WTC11 (cell line): ENCODE results near the gene DNAJA4. TPM values are rescaled to one million over a fixed set of nuclear protein-coding genes. Genes with fewer than 3 reads are reported as not detected.

Experiments used
- ATAC-seq: fragments of 200-7000 bp; cut with Tn5 transposase; 2 replicates; pipeline ENCODE4 v1.10.0; 2021; ENCODE audit warnings: mild to moderate bottlenecking, moderate library complexity
- CTCF ChIA-PET: fragments of 300-600 bp; sonication (Branson Sonifier 250); formaldehyde crosslinking; loops from one replicate; lab custom pipeline; 2021; ENCODE audit warnings: antibody characterized with exemption; lab: Charles Lee
- POLR2A ChIA-PET: fragments of 350-600 bp; sonication (Branson Sonifier 250); formaldehyde crosslinking; loops from one replicate; lab custom pipeline; 2021; ENCODE audit warnings: antibody characterized with exemption; lab: Charles Lee
- DNase-seq: peaks from one replicate; pipeline ENCODE4 v3.0.0; 2021; ENCODE audit warnings: low spot score
- H3K27ac Mint-ChIP-seq: 2 replicates; pipeline ENCODE4 v1.8.0; 2021; ENCODE audit warnings: mixed read lengths
- H3K27me3 Mint-ChIP-seq: 2 replicates; pipeline ENCODE4 v1.8.0; 2021; ENCODE audit warnings: low read depth, mild to moderate bottlenecking, moderate library complexity, mixed read lengths
- H3K36me3 Mint-ChIP-seq: 2 replicates; pipeline ENCODE4 v1.8.0; 2021; ENCODE audit warnings: mixed read lengths
- H3K4me1 Mint-ChIP-seq: 2 replicates; pipeline ENCODE4 v1.8.0; 2022; ENCODE audit warnings: mixed read lengths
- H3K4me3 Mint-ChIP-seq: 2 replicates; pipeline ENCODE4 v1.8.0; 2021; ENCODE audit warnings: mild to moderate bottlenecking, moderate library complexity, mixed read lengths
- H3K9me3 Mint-ChIP-seq: 2 replicates; pipeline ENCODE4 v1.8.0; 2021; ENCODE audit warnings: mixed read lengths
- CBFB ChIP-seq: sonication (generic); formaldehyde crosslinking; IDR thresholded peaks from 2 replicates; pipeline ENCODE4 v1.8.1; 2022; ENCODE audit warnings: mild to moderate bottlenecking, low read depth, missing genetic modification reagents
- CREB1 ChIP-seq: sonication (generic); formaldehyde crosslinking; IDR thresholded peaks from 2 replicates; pipeline ENCODE4 v1.8.0; 2023; ENCODE audit warnings: mild to moderate bottlenecking, missing genetic modification reagents
- ELF4 ChIP-seq: sonication (generic); formaldehyde crosslinking; IDR thresholded peaks from 2 replicates; pipeline ENCODE4 v1.8.1; 2022; ENCODE audit warnings: low read depth, mild to moderate bottlenecking, moderate library complexity, missing genetic modification reagents
- FOXK1 ChIP-seq: sonication (generic); formaldehyde crosslinking; IDR thresholded peaks from 2 replicates; pipeline ENCODE4 v1.8.0; 2022; ENCODE audit warnings: mild to moderate bottlenecking, moderate library complexity, missing genetic modification reagents
- GABPB1 ChIP-seq: sonication (generic); formaldehyde crosslinking; IDR thresholded peaks from 2 replicates; pipeline ENCODE4 v1.8.1; 2023; ENCODE audit warnings: mild to moderate bottlenecking, missing genetic modification reagents
- GTF2I ChIP-seq: fragments of 250-450 bp; sonication (Bioruptor Pico); conservative IDR thresholded peaks from 2 replicates; pipeline ENCODE4 v1.4.0; 2021; ENCODE audit warnings: mild to moderate bottlenecking
- HMGA2 ChIP-seq: fragments of 250-450 bp; sonication (Bioruptor Pico); IDR thresholded peaks from 2 replicates; pipeline ENCODE4 v1.4.0; 2021; ENCODE audit warnings: mild to moderate bottlenecking, moderate library complexity
- JAZF1 ChIP-seq: fragments of 250-450 bp; sonication (Bioruptor Pico); IDR thresholded peaks from 2 replicates; pipeline ENCODE4 v1.9.0; 2021; ENCODE audit warnings: moderate library complexity, mild to moderate bottlenecking, inconsistent platforms
- KAT7 ChIP-seq: sonication (generic); formaldehyde crosslinking; IDR thresholded peaks from 2 replicates; pipeline ENCODE4 v1.8.1; 2023; ENCODE audit warnings: missing genetic modification reagents, mild to moderate bottlenecking, borderline replicate concordance
- MXD4 ChIP-seq: fragments of 250-450 bp; sonication (Bioruptor Pico); IDR thresholded peaks from 2 replicates; pipeline ENCODE4 v1.8.0; 2021; ENCODE audit warnings: mild to moderate bottlenecking, moderate library complexity, borderline replicate concordance
- MYBL2 ChIP-seq: sonication (generic); formaldehyde crosslinking; IDR thresholded peaks from 2 replicates; pipeline ENCODE4 v1.8.1; 2023; ENCODE audit warnings: mild to moderate bottlenecking, moderate library complexity, missing genetic modification reagents
- SMAD4 ChIP-seq: sonication (generic); formaldehyde crosslinking; IDR thresholded peaks from 2 replicates; pipeline ENCODE4 v1.8.0; 2022; ENCODE audit warnings: mild to moderate bottlenecking, missing genetic modification reagents
- SP1 ChIP-seq: sonication (generic); formaldehyde crosslinking; conservative IDR thresholded peaks from 2 replicates; pipeline ENCODE4 v1.8.1; 2022; ENCODE audit warnings: missing genetic modification reagents
- TEAD1 ChIP-seq: sonication (generic); formaldehyde crosslinking; IDR thresholded peaks from 2 replicates; pipeline ENCODE4 v1.8.0; 2022; ENCODE audit warnings: mild to moderate bottlenecking, missing genetic modification reagents
- ZBTB21 ChIP-seq: sonication (generic); formaldehyde crosslinking; IDR thresholded peaks from 2 replicates; pipeline ENCODE4 v1.8.1; 2023; ENCODE audit warnings: mild to moderate bottlenecking, missing genetic modification reagents, borderline replicate concordance
- ZNF232 ChIP-seq: sonication (generic); formaldehyde crosslinking; IDR thresholded peaks from 2 replicates; pipeline ENCODE4 v1.8.0; 2022; ENCODE audit warnings: mild to moderate bottlenecking, missing genetic modification reagents
- total RNA-seq: library from RNA; stranded (reverse); gene quantifications from 3 replicates; pipeline ENCODE4 v1.2.3, GENCODE V29; 2021
- TF ChIP-seq, protein P1 (sequence below): sonication (generic); formaldehyde crosslinking; IDR thresholded peaks from 2 replicates; pipeline ENCODE4 v1.8.1; 2023; ENCODE audit warnings: mild to moderate bottlenecking, missing genetic modification reagents
- TF ChIP-seq, protein P2 (sequence below): sonication (generic); formaldehyde crosslinking; IDR thresholded peaks from 2 replicates; pipeline ENCODE4 v1.8.1; 2023; ENCODE audit warnings: mild to moderate bottlenecking, moderate library complexity, missing genetic modification reagents
- TF ChIP-seq, protein P3 (sequence below): sonication (generic); formaldehyde crosslinking; IDR thresholded peaks from 2 replicates; pipeline ENCODE4 v1.8.0; 2023; ENCODE audit warnings: mild to moderate bottlenecking, missing genetic modification reagents
- TF ChIP-seq, protein P4 (sequence below): sonication (generic); formaldehyde crosslinking; IDR thresholded peaks from 2 replicates; pipeline ENCODE4 v1.8.1; 2023; ENCODE audit warnings: mild to moderate bottlenecking, missing genetic modification reagents, moderate library complexity
- TF ChIP-seq, protein P5 (sequence below): sonication (generic); formaldehyde crosslinking; IDR thresholded peaks from 2 replicates; pipeline ENCODE4 v1.8.1; 2022; ENCODE audit warnings: low read depth, missing genetic modification reagents, borderline replicate concordance
- TF ChIP-seq, protein P6 (sequence below): sonication (generic); formaldehyde crosslinking; IDR thresholded peaks from 2 replicates; pipeline ENCODE4 v1.8.1; 2022; ENCODE audit warnings: mild to moderate bottlenecking, missing genetic modification reagents, moderate library complexity, borderline replicate concordance
- TF ChIP-seq, protein P7 (sequence below): sonication (generic); formaldehyde crosslinking; IDR thresholded peaks from 2 replicates; pipeline ENCODE4 v1.8.0; 2022; ENCODE audit warnings: mild to moderate bottlenecking, missing genetic modification reagents
- TF ChIP-seq, protein P8 (sequence below): sonication (generic); formaldehyde crosslinking; IDR thresholded peaks from 2 replicates; pipeline ENCODE4 v1.8.1; 2023; ENCODE audit warnings: mild to moderate bottlenecking, missing genetic modification reagents, moderate library complexity

Gene DNAJA4
- total RNA-seq, 1 experiment from 2014 or later: 7.8 TPM

DNA sequence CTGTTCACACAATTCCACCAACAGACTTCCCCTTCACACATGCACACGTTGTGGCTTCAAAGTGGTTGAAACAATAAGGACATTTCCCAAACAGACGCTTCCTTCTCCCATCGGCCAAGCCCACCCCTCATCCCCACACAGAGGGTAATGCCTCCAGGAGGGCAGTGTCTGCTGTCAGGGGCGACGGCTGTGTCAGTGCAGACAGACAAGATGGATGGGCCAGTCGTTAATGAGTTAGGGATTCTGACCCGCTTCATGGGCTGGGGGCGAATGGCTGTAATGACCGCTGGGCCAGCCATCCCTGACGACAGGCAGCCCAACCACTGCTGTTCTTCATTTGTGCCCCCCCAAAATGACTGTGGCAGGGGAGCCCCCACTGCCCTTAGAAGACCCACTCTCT is 55.2 kb downstream of the DNAJA4 start:
- Mint-ChIP-seq H3K27ac (no peak overlapping the region), H3K36me3 (no peaks in the 10 kb centered on the region), H3K4me1 (peaks cover 55% of the 10 kb centered on the region), H3K4me3 (no peak overlapping the region), H3K27me3 (no peaks in the 10 kb centered on the region), H3K9me3 (no peaks in the 10 kb centered on the region)
- ChIA-PET CTCF (interaction anchor here (1.1 kb wide), 1 partner anchor 77 kb away, joined by 4 read pairs; no protein-coding TSS in a partner anchor), POLR2A (no interaction called here)
- ATAC-seq (no peak), DNase-seq (no peak)
- TF ChIP-seq, protein P1, sequence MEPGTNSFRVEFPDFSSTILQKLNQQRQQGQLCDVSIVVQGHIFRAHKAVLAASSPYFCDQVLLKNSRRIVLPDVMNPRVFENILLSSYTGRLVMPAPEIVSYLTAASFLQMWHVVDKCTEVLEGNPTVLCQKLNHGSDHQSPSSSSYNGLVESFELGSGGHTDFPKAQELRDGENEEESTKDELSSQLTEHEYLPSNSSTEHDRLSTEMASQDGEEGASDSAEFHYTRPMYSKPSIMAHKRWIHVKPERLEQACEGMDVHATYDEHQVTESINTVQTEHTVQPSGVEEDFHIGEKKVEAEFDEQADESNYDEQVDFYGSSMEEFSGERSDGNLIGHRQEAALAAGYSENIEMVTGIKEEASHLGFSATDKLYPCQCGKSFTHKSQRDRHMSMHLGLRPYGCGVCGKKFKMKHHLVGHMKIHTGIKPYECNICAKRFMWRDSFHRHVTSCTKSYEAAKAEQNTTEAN: no peak
- TF ChIP-seq, protein P2, sequence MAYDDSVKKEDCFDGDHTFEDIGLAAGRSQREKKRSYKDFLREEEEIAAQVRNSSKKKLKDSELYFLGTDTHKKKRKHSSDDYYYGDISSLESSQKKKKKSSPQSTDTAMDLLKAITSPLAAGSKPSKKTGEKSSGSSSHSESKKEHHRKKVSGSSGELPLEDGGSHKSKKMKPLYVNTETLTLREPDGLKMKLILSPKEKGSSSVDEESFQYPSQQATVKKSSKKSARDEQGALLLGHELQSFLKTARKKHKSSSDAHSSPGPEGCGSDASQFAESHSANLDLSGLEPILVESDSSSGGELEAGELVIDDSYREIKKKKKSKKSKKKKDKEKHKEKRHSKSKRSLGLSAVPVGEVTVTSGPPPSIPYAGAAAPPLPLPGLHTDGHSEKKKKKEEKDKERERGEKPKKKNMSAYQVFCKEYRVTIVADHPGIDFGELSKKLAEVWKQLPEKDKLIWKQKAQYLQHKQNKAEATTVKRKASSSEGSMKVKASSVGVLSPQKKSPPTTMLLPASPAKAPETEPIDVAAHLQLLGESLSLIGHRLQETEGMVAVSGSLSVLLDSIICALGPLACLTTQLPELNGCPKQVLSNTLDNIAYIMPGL: no peak
- no peak for TF ChIP-seq CREB1 (CRISPR knock-in tag)
- TF ChIP-seq TEAD1: no peak
- TF ChIP-seq, protein P3, sequence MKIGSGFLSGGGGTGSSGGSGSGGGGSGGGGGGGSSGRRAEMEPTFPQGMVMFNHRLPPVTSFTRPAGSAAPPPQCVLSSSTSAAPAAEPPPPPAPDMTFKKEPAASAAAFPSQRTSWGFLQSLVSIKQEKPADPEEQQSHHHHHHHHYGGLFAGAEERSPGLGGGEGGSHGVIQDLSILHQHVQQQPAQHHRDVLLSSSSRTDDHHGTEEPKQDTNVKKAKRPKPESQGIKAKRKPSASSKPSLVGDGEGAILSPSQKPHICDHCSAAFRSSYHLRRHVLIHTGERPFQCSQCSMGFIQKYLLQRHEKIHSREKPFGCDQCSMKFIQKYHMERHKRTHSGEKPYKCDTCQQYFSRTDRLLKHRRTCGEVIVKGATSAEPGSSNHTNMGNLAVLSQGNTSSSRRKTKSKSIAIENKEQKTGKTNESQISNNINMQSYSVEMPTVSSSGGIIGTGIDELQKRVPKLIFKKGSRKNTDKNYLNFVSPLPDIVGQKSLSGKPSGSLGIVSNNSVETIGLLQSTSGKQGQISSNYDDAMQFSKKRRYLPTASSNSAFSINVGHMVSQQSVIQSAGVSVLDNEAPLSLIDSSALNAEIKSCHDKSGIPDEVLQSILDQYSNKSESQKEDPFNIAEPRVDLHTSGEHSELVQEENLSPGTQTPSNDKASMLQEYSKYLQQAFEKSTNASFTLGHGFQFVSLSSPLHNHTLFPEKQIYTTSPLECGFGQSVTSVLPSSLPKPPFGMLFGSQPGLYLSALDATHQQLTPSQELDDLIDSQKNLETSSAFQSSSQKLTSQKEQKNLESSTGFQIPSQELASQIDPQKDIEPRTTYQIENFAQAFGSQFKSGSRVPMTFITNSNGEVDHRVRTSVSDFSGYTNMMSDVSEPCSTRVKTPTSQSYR (CRISPR knock-in tag): no peak
- TF ChIP-seq ZBTB21 (CRISPR knock-in tag): no peak
- no peak for TF ChIP-seq ZNF232 (CRISPR knock-in tag)
- TF ChIP-seq KAT7: no peak
- TF ChIP-seq, protein P4, sequence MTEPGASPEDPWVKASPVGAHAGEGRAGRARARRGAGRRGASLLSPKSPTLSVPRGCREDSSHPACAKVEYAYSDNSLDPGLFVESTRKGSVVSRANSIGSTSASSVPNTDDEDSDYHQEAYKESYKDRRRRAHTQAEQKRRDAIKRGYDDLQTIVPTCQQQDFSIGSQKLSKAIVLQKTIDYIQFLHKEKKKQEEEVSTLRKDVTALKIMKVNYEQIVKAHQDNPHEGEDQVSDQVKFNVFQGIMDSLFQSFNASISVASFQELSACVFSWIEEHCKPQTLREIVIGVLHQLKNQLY (CRISPR knock-in tag): no peak
- no peak for TF ChIP-seq HMGA2 (CRISPR knock-in tag)
- TF ChIP-seq JAZF1: no peak
- TF ChIP-seq, protein P5, sequence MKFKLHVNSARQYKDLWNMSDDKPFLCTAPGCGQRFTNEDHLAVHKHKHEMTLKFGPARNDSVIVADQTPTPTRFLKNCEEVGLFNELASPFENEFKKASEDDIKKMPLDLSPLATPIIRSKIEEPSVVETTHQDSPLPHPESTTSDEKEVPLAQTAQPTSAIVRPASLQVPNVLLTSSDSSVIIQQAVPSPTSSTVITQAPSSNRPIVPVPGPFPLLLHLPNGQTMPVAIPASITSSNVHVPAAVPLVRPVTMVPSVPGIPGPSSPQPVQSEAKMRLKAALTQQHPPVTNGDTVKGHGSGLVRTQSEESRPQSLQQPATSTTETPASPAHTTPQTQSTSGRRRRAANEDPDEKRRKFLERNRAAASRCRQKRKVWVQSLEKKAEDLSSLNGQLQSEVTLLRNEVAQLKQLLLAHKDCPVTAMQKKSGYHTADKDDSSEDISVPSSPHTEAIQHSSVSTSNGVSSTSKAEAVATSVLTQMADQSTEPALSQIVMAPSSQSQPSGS (CRISPR knock-in tag): no peak
- no peak for TF ChIP-seq FOXK1 (CRISPR knock-in tag)
- no peak for TF ChIP-seq SP1 (CRISPR knock-in tag)

DNA sequence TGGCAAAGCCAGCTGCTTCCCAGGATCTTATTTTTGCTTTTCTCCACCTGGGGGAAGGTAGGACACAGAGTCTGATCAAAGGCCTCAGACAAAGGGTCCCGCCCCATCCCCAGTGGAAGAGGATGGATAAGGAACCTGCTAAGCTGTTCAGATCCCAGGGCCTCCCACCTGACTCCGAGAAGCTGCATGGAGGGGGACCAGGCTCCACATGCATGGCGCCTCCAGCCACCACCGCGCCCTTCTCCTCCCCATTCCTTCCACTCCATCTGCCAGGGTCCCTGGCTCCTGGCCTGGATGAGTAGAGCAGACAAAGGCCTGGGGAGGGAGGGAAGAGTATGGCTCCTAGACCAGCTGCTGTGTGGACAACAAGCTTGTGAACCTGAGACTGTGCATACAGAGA is 55.8 kb downstream of the DNAJA4 start:
- H3K9me3 Mint-ChIP-seq: no peaks in the 10 kb centered on the region
- ATAC-seq: no peak
- DNase-seq: no peak
- H3K27ac Mint-ChIP-seq: no peak overlapping the region
- ChIA-PET POLR2A (no interaction called here), CTCF (interaction anchor here (1.2 to 1.6 kb wide), 3 partner anchors 85 to 103 kb away, joined by 3 to 8 read pairs (median 6); no protein-coding TSS in a partner anchor)
- H3K36me3 Mint-ChIP-seq: no peaks in the 10 kb centered on the region
- H3K4me1 Mint-ChIP-seq: peaks cover 56% of the 10 kb centered on the region
- H3K27me3 Mint-ChIP-seq: no peaks in the 10 kb centered on the region
- H3K4me3 Mint-ChIP-seq: no peak overlapping the region
- no peak for TF ChIP-seq CBFB (CRISPR knock-in tag)
- TF ChIP-seq, protein P6, sequence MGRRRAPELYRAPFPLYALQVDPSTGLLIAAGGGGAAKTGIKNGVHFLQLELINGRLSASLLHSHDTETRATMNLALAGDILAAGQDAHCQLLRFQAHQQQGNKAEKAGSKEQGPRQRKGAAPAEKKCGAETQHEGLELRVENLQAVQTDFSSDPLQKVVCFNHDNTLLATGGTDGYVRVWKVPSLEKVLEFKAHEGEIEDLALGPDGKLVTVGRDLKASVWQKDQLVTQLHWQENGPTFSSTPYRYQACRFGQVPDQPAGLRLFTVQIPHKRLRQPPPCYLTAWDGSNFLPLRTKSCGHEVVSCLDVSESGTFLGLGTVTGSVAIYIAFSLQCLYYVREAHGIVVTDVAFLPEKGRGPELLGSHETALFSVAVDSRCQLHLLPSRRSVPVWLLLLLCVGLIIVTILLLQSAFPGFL: no peak
- TF ChIP-seq MYBL2 (CRISPR knock-in tag): no peak
- TF ChIP-seq, protein P7, sequence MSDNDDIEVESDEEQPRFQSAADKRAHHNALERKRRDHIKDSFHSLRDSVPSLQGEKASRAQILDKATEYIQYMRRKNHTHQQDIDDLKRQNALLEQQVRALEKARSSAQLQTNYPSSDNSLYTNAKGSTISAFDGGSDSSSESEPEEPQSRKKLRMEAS (CRISPR knock-in tag): no peak
- TF ChIP-seq GABPB1 (CRISPR knock-in tag): no peak
- TF ChIP-seq, protein P8, sequence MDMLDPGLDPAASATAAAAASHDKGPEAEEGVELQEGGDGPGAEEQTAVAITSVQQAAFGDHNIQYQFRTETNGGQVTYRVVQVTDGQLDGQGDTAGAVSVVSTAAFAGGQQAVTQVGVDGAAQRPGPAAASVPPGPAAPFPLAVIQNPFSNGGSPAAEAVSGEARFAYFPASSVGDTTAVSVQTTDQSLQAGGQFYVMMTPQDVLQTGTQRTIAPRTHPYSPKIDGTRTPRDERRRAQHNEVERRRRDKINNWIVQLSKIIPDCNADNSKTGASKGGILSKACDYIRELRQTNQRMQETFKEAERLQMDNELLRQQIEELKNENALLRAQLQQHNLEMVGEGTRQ (CRISPR knock-in tag): no peak
- no peak for TF ChIP-seq ELF4
- TF ChIP-seq SMAD4 (CRISPR knock-in tag): no peak
- no peak for TF ChIP-seq GTF2I (CRISPR knock-in tag)
- TF ChIP-seq MXD4 (CRISPR knock-in tag): no peak
- no peak for TF ChIP-seq HMGA2 (CRISPR knock-in tag)
